SK-N-MC (cell line): ENCODE data around the gene FAM181A.

Source experiments
- DNase-seq: peaks from one replicate; pipeline ENCODE4 v3.0.0-alpha.2; 2011; ENCODE audit warnings: low read depth, low spot score
- H3K27ac ChIP-seq: fragments of 200-600 bp; sonication (generic); 2 replicates; pipeline ENCODE4 v1.5.1; 2016; ENCODE audit warnings: mixed run types
- H3K36me3 ChIP-seq: fragments of 200-600 bp; sonication (generic); 2 replicates; pipeline ENCODE4 v1.6.1; 2017; ENCODE audit warnings: antibody characterized with exemption, low read length, mixed read lengths; ENCODE audit not compliant: insufficient read depth
- H3K4me3 ChIP-seq: fragments of 200-600 bp; sonication (generic); 2 replicates; pipeline ENCODE4 v1.5.1; 2016
- H3K9ac ChIP-seq: fragments of 200-600 bp; sonication (generic); 2 replicates; pipeline ENCODE4 v1.8.0; 2017; ENCODE audit warnings: mixed run types, mixed read lengths; ENCODE audit not compliant: insufficient read length
- H3K9me3 ChIP-seq: fragments of 200-600 bp; sonication (generic); 2 replicates; pipeline ENCODE4 v1.6.1; 2017; ENCODE audit warnings: low read depth, mild to moderate bottlenecking, antibody characterized with exemption, low read length, moderate library complexity, mixed read lengths
- EZH2 ChIP-seq: fragments of 200-600 bp; sonication (generic); IDR thresholded peaks from one replicate; pipeline ENCODE4 v1.6.1; 2017; ENCODE audit warnings: antibody characterized with exemption
- FOXP2 ChIP-seq: optimal IDR thresholded peaks from 2 replicates; pipeline ENCODE3; 2011; ENCODE audit warnings: mild to moderate bottlenecking, moderate library complexity; ENCODE audit not compliant: insufficient read depth; ENCODE audit errors: extremely low read length, control extremely low read depth
- POLR2AphosphoS5 ChIP-seq: IDR thresholded peaks from 2 replicates; pipeline ENCODE4 v1.6.1; 2012; ENCODE audit warnings: mild to moderate bottlenecking, low read depth, low read length, borderline replicate concordance

The FAM181A gene

GRCh38 chr14:93961620-93962019 lies 34.5 kb downstream of the FAM181A start:
- Histone ChIP-seq H3K9ac (no peak overlapping the region), H3K27ac (no peak overlapping the region), H3K4me3 (no peak overlapping the region), H3K9me3 (no peaks in the 10 kb centered on the region), H3K36me3 (no peaks in the 10 kb centered on the region)
- TF ChIP-seq EZH2 (no peak), FOXP2 (no peak), POLR2AphosphoS5 (no peak)
- no peak for DNase-seq

GRCh38 chr14:93962701-93963601 lies 35.8 kb downstream of the FAM181A start:
- no peaks in the 10 kb centered on the region for H3K9me3 ChIP-seq
- H3K4me3 ChIP-seq, result no peak overlapping the region
- H3K27ac ChIP-seq, result no peak overlapping the region
- H3K9ac ChIP-seq, result no peak overlapping the region
- no peaks in the 10 kb centered on the region for H3K36me3 ChIP-seq
- no peak for DNase-seq
- TF ChIP-seq POLR2AphosphoS5 (no peak), EZH2 (no peak), FOXP2 (no peak)

- no peak for TF ChIP-seq POLR2AphosphoS5
- TF ChIP-seq EZH2, result no peak
- no peak for TF ChIP-seq FOXP2
- DNase-seq, result no peak
- Histone ChIP-seq H3K9me3 (no peaks in the 10 kb centered on the region), H3K27ac (no peak overlapping the region), H3K9ac (no peak overlapping the region), H3K36me3 (no peaks in the 10 kb centered on the region), H3K4me3 (no peak overlapping the region)
Observed at GRCh38 chr14:93963692-93964091, 36.5 kb downstream of the FAM181A start.

- Histone ChIP-seq H3K36me3 (no peaks in the 10 kb centered on the region), H3K9me3 (no peaks in the 10 kb centered on the region), H3K27ac (no peak overlapping the region), H3K9ac (no peak overlapping the region), H3K4me3 (no peak overlapping the region)
- TF ChIP-seq EZH2 (no peak), FOXP2 (no peak), POLR2AphosphoS5 (no peak)
- DNase-seq, result no peak
Observed at GRCh38 chr14:93964281-93964680, 37.1 kb downstream of the FAM181A start.

- H3K9ac ChIP-seq, result no peak overlapping the region
- TF ChIP-seq EZH2, result no peak
- TF ChIP-seq POLR2AphosphoS5, result no peak
- no peak for TF ChIP-seq FOXP2
- H3K9me3 ChIP-seq, result no peaks in the 10 kb centered on the region
- H3K4me3 ChIP-seq, result no peak overlapping the region
- DNase-seq, result no peak
- H3K27ac ChIP-seq, result no peak overlapping the region
- H3K36me3 ChIP-seq, result no peaks in the 10 kb centered on the region
Observed at GRCh38 chr14:93964820-93965286, 37.7 kb downstream of the FAM181A start.

- DNase-seq, result no peak
- Histone ChIP-seq H3K9ac (no peak overlapping the region), H3K4me3 (no peak overlapping the region), H3K36me3 (no peaks in the 10 kb centered on the region), H3K9me3 (no peaks in the 10 kb centered on the region), H3K27ac (no peak overlapping the region)
- TF ChIP-seq EZH2, result no peak
- no peak for TF ChIP-seq POLR2AphosphoS5
- no peak for TF ChIP-seq FOXP2
Observed at GRCh38 chr14:93965287-93965821, 38.2 kb downstream of the FAM181A start.

GRCh38 chr14:93965946-93966474 lies 38.9 kb downstream of the FAM181A start:
- Histone ChIP-seq H3K9ac (no peak overlapping the region), H3K27ac (no peak overlapping the region), H3K36me3 (no peaks in the 10 kb centered on the region), H3K9me3 (no peaks in the 10 kb centered on the region), H3K4me3 (no peak overlapping the region)
- TF ChIP-seq EZH2 (no peak), FOXP2 (no peak), POLR2AphosphoS5 (no peak)
- no peak for DNase-seq

GRCh38 chr14:93967637-93968250 lies 40.6 kb downstream of the FAM181A start:
- no peak overlapping the region for H3K27ac ChIP-seq
- H3K9ac ChIP-seq, result no peak overlapping the region
- no peak for DNase-seq
- no peaks in the 10 kb centered on the region for H3K9me3 ChIP-seq
- TF ChIP-seq POLR2AphosphoS5, result no peak
- H3K4me3 ChIP-seq, result no peak overlapping the region
- H3K36me3 ChIP-seq, result no peaks in the 10 kb centered on the region
